ENCODE results near the gene VOPP1.

Gene VOPP1

DNA sequence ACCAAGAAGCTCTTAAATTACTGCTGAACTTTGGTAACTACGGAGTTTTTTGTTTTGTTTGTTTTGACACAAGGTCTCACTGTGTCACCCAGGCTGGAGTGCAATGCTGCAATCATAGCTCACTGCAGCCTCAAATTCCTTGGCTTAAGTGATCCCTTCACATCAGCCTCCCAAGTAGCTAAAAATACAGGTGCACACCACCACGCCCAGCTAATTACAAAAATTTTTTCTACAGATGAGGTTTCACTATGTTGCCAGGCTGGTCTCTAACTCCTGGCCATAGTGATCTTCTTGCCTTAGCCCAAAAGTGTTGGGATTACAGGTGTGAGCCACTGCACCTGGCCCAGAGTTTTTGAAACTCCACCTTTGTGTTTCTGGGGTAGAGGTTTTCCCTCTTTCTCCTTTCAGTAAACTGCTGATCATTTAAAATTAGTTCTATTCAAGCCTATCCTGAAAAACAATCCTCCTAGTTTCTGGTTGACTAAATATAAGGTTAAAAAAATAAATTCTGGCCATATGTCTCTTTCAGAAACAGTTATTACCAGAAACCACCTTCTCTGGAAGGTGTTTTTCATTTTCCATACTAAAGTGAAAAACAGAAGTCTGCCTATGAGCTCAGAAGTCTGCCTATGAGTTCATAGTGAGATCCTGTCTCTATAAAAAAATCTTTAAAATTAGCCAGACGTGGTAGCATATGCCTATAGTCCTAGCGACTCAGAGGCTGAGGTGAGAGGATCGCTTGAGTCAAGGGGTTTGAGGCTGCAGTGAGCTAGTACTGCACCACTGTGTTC, 63.9 kb downstream of the VOPP1 start:
- TF ChIP-seq, protein P1, sequence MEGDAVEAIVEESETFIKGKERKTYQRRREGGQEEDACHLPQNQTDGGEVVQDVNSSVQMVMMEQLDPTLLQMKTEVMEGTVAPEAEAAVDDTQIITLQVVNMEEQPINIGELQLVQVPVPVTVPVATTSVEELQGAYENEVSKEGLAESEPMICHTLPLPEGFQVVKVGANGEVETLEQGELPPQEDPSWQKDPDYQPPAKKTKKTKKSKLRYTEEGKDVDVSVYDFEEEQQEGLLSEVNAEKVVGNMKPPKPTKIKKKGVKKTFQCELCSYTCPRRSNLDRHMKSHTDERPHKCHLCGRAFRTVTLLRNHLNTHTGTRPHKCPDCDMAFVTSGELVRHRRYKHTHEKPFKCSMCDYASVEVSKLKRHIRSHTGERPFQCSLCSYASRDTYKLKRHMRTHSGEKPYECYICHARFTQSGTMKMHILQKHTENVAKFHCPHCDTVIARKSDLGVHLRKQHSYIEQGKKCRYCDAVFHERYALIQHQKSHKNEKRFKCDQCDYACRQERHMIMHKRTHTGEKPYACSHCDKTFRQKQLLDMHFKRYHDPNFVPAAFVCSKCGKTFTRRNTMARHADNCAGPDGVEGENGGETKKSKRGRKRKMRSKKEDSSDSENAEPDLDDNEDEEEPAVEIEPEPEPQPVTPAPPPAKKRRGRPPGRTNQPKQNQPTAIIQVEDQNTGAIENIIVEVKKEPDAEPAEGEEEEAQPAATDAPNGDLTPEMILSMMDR (IDR thresholded peaks at IDR 0.05; ENCODE audit: insufficient read depth, missing control alignments), result no peak
- DNase-seq (ENCODE audit: insufficient read length, low spot score) (no peak), FAIRE-seq (no peak)

DNA sequence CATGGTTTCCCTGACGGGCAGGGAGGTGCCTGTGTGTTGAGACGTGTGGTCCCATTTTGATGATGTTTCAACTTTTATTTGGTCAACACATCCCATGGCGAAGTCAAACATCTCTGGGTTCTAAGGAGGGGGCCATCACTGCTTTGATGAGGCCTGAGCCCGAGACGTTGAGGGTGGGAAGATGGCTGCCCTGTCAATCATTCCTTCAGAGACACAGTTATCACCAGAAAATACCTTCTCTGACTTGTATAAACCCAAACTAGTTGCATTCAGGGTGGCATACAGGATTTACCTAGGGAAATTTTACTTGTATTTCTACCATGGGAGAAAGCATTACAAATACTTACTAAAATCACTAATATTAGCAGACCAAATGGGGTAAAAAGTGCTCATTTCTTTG, 64.6 kb downstream of the VOPP1 start:
- TF ChIP-seq, protein P1 (IDR thresholded peaks at IDR 0.05; ENCODE audit: insufficient read depth, missing control alignments), result no peak
- no peak for FAIRE-seq
- no peak for DNase-seq (ENCODE audit: insufficient read length, low spot score)

- TF ChIP-seq, protein P1 (IDR thresholded peaks at IDR 0.05; ENCODE audit: insufficient read depth, missing control alignments), result no peak
- no peak for DNase-seq (ENCODE audit: insufficient read length, low spot score)
- FAIRE-seq, result no peak
Measured at GRCh38 chr7:55504967-55505658, 67.2 kb downstream of the VOPP1 start.

GRCh38 chr7:55504093-55504859, 68.0 kb downstream of the VOPP1 start:
- DNase-seq (ENCODE audit: insufficient read length, low spot score), result no peak
- FAIRE-seq, result no peak
- TF ChIP-seq, protein P1 (IDR thresholded peaks at IDR 0.05; ENCODE audit: insufficient read depth, missing control alignments), result no peak

DNA sequence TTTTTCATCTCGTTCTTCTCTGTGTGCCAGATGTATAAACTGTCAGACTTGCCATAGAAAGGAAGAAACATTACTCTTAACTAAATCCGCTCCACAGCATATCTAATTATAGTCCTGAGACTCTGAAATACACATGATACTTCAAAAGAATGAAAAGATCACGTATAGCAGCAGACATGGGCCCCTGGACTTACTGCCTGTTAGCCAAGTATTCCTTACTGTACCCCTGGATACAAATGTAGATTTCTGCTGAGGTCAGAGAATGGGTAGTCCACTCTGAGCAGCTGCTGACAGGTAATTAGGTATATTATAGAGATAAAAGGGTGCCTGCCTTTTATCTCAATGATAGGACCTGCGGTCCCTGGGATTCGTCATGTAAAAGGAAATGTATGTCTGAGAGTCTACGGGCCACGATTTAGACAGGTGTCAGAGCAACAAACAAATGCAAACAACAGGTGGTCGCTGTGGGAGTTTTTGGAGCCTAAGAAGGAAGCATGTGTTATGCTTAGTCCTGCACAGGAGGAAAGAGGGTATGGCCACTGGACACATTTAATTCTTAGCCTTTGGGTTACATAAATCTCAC, 69.4 kb downstream of the VOPP1 start:
- DNase-seq (ENCODE audit: insufficient read length, low spot score) (no peak), FAIRE-seq (no peak)
- TF ChIP-seq, protein P1 (IDR thresholded peaks at IDR 0.05; ENCODE audit: insufficient read depth, missing control alignments), result no peak

DNA sequence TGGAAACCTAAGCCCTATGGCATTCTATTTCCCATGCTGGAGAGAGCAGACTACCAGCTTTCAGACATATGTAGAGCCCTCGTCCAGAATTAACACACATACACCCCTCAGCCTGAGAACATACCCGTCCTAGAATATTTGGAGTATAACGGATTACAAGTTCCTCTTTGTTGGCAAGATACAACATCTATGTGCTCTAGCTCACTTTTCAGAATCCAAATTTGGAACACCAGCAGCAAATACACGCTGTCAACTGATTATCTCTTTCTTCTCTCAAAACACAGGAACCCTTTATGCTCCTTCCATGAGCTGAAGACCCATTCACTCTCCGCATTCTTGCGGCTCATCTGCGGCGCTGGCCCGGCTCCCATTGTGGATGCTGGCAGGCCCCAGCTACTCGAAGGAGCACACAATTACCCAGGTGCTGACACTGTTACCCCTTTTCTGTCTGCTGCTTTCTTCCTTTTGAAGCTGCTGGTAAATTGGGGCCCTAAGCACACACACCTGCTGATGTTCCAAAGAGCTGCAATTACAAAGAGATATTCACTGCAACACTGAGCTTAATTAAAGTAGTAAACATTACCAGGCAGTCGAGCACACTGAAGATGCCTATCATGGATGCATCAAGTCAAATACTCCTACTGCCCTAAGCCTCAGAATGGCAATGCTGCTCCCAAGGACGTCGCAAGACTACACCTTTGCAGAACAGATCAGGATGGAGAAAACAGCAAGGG, 70.0 kb downstream of the VOPP1 start:
- FAIRE-seq (no peak), DNase-seq (ENCODE audit: insufficient read length, low spot score) (no peak)
- TF ChIP-seq, protein P1 (IDR thresholded peaks at IDR 0.05; ENCODE audit: insufficient read depth, missing control alignments), result no peak
